Measurements from ENCODE around the gene SAPCD2.
A peak's percentile ranks its signal among the peaks of the same experiment; 100 is the strongest.

The SAPCD2 gene

DNA sequence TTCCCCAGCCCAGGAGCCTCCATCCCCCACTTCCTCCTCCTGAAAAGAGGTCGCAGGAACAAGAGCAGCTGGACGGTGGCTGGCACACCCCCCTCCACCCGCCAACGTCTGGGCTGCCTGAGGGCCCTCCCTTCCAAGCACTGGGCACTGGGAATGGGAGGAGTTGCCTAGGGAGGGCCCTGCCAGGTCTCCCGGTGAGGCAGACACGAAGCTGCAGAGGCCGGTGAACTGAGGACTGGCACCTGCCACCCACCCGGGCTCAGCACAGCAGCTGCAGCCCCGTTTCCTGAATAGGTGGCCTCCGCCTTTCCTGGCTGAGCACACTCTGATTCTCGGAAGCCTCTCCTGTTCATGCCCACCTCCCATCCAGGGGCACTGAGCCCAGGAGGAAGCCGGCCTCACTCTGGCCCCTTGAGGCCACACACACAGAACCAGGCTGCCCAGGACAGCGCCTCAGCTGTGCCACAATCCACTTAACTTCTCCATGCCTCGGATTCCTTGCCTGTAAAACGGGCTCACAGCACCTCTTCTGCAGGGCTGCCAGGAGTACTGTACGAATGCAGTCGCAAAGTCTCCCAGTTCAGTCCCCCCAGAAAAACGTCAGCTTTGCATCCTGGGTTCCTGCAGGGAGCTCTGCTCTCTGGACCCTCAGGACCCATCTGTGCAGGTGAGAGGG lies 25.7 kb downstream of the SAPCD2 start:
- DNase-seq, result no peak
- peak overlapping the region; percentile 68 for H3K4me3 ChIP-seq (ENCODE audit: low read depth, low read length)
- no peaks in the 10 kb centered on the region for H3K9me3 ChIP-seq (ENCODE audit: severe bottlenecking)
- peaks cover 9% of the 10 kb centered on the region for H3K27me3 ChIP-seq (ENCODE audit: insufficient read depth, low read depth, severe bottlenecking)
- H3K36me3 ChIP-seq, result peaks cover 15% of the 10 kb centered on the region
- TF ChIP-seq, protein P1, sequence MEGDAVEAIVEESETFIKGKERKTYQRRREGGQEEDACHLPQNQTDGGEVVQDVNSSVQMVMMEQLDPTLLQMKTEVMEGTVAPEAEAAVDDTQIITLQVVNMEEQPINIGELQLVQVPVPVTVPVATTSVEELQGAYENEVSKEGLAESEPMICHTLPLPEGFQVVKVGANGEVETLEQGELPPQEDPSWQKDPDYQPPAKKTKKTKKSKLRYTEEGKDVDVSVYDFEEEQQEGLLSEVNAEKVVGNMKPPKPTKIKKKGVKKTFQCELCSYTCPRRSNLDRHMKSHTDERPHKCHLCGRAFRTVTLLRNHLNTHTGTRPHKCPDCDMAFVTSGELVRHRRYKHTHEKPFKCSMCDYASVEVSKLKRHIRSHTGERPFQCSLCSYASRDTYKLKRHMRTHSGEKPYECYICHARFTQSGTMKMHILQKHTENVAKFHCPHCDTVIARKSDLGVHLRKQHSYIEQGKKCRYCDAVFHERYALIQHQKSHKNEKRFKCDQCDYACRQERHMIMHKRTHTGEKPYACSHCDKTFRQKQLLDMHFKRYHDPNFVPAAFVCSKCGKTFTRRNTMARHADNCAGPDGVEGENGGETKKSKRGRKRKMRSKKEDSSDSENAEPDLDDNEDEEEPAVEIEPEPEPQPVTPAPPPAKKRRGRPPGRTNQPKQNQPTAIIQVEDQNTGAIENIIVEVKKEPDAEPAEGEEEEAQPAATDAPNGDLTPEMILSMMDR (IDR thresholded peaks at IDR 0.05; ENCODE audit: low read depth, low read length), result no peak
- peak overlapping the region; percentile 73 for H3K27ac ChIP-seq

DNA sequence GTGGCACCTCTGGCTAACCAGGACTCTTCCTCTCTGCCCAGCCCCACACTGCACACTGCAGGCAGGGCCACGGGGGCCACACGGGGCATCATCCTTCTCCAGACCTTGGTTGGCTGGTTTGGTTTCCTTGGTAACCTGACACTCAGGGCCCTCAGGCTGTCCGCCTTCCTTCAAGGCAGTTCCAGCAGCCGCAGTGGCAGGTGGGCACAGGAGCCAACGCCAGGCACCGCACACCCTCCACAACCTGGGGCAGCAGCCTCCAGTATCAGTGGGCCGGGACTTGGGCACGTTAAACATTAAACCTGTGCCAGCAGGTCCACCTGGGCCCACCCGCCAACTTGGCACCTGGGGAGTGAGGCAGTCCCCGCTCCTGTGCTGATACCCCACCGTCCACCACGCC lies 26.3 kb downstream of the SAPCD2 start:
- peaks cover 20% of the 10 kb centered on the region for H3K36me3 ChIP-seq
- H3K4me3 ChIP-seq (ENCODE audit: low read depth, low read length), result no peak overlapping the region
- DNase-seq, result no peak
- peaks cover 3% of the 10 kb centered on the region for H3K27me3 ChIP-seq (ENCODE audit: insufficient read depth, low read depth, severe bottlenecking)
- no peak overlapping the region for H3K27ac ChIP-seq
- H3K9me3 ChIP-seq (ENCODE audit: severe bottlenecking), result no peaks in the 10 kb centered on the region
- TF ChIP-seq, protein P1 (IDR thresholded peaks at IDR 0.05; ENCODE audit: low read depth, low read length), result no peak

DNA sequence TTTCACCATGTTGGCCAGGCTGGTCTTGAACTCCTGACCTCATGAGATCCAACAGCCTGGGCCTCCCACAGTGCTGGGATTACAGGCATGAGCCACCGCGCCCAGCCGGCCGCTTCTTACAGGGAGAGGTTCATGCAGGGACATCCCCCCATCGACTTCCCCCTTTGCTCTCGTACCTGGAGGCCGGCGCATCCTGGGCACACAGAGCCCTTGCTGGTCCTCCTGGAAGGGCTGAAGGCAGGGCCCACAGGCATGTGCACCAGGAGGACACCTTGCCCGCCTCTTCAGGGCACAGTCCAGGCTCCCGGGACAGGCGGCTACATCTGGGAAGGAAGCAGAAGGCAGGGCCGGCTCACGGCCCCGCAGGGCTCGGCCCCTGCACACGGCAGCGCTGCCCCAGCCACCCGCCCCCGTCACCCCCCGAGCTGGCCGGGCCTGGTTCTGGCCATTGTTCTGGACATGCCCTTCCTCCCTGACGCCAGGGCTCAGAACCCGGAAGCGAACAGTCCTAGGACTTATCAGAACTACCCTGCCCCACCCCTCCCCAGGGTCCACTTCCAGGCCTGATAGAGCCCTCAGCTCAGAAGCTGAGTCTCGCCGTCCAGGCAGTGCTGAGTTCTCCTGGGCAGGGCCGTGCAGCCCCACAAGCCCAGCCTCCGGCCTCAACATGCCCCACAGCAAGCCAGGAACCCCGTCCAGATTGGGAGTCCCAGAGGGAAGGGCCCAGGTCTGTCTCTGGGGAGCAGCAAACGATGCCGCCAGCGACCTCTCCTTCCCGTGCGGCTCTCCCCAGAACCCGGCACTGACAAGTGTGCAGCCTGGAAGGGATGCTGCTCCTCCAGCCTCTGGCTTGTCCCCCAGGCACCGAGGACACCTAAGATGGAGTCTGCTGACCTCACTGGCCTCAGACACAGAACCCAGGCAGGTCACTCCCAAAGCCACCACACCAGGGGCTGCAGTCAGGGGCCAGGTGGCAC lies 27.3 kb downstream of the SAPCD2 start:
- Histone ChIP-seq H3K9me3 (ENCODE audit: severe bottlenecking) (no peaks in the 10 kb centered on the region), H3K4me3 (ENCODE audit: low read depth, low read length) (no peak overlapping the region), H3K27ac (no peak overlapping the region), H3K36me3 (peaks cover 30% of the 10 kb centered on the region), H3K27me3 (ENCODE audit: insufficient read depth, low read depth, severe bottlenecking) (no peaks in the 10 kb centered on the region)
- TF ChIP-seq, protein P1 (IDR thresholded peaks at IDR 0.05; ENCODE audit: low read depth, low read length), result no peak
- peak; percentile 33 for DNase-seq

DNA sequence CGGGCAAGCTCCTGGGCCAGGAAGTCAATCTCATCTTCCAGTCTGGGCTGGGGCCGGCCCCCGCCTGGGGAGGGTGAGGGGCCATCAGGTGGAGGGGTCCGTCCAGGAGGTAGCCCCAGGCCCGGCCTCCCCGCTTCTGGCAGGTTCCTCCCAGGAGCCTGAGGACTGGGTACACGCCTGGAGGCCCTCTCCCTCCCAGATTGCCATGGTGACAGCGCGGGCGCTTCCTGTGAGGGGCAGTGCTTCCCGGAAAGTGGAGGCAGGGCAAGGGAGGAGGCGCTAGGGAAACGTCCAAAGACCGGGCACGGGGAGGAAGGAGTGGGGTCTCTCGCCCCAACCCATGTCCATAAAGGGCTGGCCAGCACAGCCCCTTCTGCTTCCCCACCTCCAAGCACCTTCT lies 29.2 kb downstream of the SAPCD2 start:
- H3K36me3 ChIP-seq, result peaks cover 31% of the 10 kb centered on the region
- no peaks in the 10 kb centered on the region for H3K9me3 ChIP-seq (ENCODE audit: severe bottlenecking)
- H3K4me3 ChIP-seq (ENCODE audit: low read depth, low read length), result no peak overlapping the region
- DNase-seq, result no peak
- TF ChIP-seq, protein P1 (IDR thresholded peaks at IDR 0.05; ENCODE audit: low read depth, low read length), result no peak
- H3K27ac ChIP-seq, result no peak overlapping the region
- no peaks in the 10 kb centered on the region for H3K27me3 ChIP-seq (ENCODE audit: insufficient read depth, low read depth, severe bottlenecking)

DNA sequence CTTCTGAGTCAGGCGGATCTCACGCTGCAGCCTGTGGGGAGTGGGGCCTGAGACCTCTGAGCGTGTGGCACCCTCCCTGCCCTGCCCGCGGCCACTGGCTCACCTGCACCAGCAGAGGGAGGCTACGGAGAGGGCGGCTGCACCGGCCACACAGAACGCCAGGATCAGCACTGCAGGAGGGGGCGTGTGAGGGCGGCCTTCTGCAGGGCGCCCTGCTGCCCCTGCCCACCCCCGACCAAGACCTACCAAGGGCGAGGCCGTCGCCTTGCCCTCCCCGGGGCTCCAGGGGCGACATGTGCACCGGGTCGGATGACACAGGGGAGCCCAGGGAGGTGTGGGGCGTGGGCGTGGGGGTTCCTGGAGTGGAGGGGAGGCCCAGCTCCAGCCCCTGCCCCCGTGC lies 29.8 kb downstream of the SAPCD2 start:
- Histone ChIP-seq H3K27ac (no peak overlapping the region), H3K9me3 (ENCODE audit: severe bottlenecking) (no peaks in the 10 kb centered on the region), H3K36me3 (peaks cover 31% of the 10 kb centered on the region), H3K4me3 (ENCODE audit: low read depth, low read length) (no peak overlapping the region), H3K27me3 (ENCODE audit: insufficient read depth, low read depth, severe bottlenecking) (no peaks in the 10 kb centered on the region)
- DNase-seq, result no peak
- TF ChIP-seq, protein P1 (IDR thresholded peaks at IDR 0.05; ENCODE audit: low read depth, low read length), result no peak
